H1 (cell line): Measurements from ENCODE around the gene PAX6. TPM values are rescaled to one million over a fixed set of nuclear protein-coding genes. Genes with fewer than 3 reads are reported as not detected.

ENCODE experiments used
- CTBP2 ChIP-seq: IDR thresholded peaks from 2 replicates; pipeline ENCODE4 v1.7.0; 2011; ENCODE audit warnings: borderline replicate concordance, mild to moderate bottlenecking, moderate library complexity, mixed read lengths, low read length; ENCODE audit not compliant: insufficient read depth, insufficient read length
- EGR1 ChIP-seq: IDR thresholded peaks from 2 replicates; pipeline ENCODE4 v1.6.1; 2011; ENCODE audit warnings: low read depth, low read length, borderline replicate concordance
- GABPA ChIP-seq: IDR thresholded peaks from 2 replicates; pipeline ENCODE4 v1.6.1; 2011; ENCODE audit warnings: mild to moderate bottlenecking, low read length, moderate library complexity, borderline replicate concordance; ENCODE audit not compliant: insufficient read depth
- KDM1A ChIP-seq: fragments of 200-600, 300-600 bp; sonication (generic); IDR thresholded peaks from 2 replicates; pipeline ENCODE4 v1.7.1; 2016; ENCODE audit warnings: mild to moderate bottlenecking, low read length, borderline replicate concordance
- NRF1 ChIP-seq: IDR thresholded peaks from 2 replicates; pipeline ENCODE4 v1.6.1; 2011; ENCODE audit warnings: mild to moderate bottlenecking, low read depth, low read length, improper control_type of control experiment
- RXRA ChIP-seq: IDR thresholded peaks from 2 replicates; pipeline ENCODE4 v1.6.1; 2011; ENCODE audit warnings: low read depth, mild to moderate bottlenecking, low read length, moderate library complexity; ENCODE audit not compliant: insufficient read depth
- SP1 ChIP-seq: IDR thresholded peaks from 2 replicates; pipeline ENCODE4 v1.6.1; 2011; ENCODE audit warnings: low read depth, low read length
- TBP ChIP-seq: IDR thresholded peaks from 2 replicates; pipeline ENCODE4 v1.6.1; 2011; ENCODE audit warnings: low read depth, low read length, improper control_type of control experiment
- polyA plus RNA-seq, 7 experiments: library from polyadenylated mRNA; depleted of rRNA in 3 of 7; stranded (reverse) in 5 of 7; unstranded in 2 of 7; fragments of >200 nt in 5 of 7; fragments of 200-250 nt in 2 of 7; gene quantifications; 1 replicate in 5 of 7; 2 replicates in 1 of 7; 4 replicates in 1 of 7; pipeline versions ENCODE4 v1.2.1 to v1.2.3, GENCODE V29; 2011 to 2013; ENCODE audit warnings: missing spikeins in 2 of 7, mixed read lengths in 2 of 7
- total RNA-seq: library from RNA; stranded (reverse); fragmentation: NEBNext Ultra II Directional; extraction: Animal tissue kit (Norgen Biotek cat#: 25700); gene quantifications from 2 replicates; pipeline ENCODE4 v1.2.1, GENCODE V29; 2021
- TF ChIP-seq, protein P1 (sequence below): IDR thresholded peaks from 2 replicates; pipeline ENCODE4 v1.6.1; 2012; ENCODE audit warnings: low read length, inconsistent platforms

PAX6 gene
- total and polyA plus RNA-seq, 2 of the 8 experiments (the other 6 are each of a cell fraction or from before 2014, with no cell fraction given): 0.30 to 0.65 TPM

DNA sequence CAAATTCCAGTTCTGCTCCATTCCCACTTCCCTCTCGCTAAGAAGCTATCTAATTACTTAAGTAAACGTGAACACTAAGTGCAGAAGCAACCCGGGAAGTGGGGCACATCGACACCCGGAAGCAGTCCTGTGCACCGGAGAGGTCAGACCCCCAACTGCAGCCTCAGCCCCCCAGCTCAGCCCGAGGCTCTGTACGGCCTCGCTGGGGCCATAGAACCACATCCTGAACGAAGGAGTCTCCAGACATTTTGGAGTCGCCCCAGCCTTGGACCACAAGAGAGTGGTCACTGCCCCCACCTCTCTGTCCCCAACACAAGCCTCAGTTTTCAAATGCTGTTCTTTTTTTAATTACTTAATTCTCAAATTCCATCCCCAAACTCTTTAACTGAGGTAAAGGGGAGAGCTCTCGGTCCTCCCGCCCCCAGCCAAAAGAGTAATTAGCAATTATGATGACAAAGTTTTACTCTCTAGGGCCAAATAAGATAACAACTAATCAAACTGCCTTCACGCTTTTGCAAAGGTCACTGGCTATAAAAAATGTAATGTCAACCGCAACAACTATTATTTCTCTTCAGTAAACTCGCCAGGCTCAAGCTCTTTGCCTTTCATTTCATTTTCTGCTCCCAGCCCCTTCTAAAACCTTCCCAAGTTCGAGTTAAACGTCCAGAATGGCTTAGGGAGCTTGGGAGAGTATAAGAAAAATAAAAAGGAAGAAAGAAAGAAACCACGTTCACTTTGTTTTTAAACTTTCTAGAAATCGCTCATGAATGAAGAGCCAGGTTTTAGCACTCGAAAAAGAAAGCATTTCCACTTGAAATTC is 2.2 kb downstream of the PAX6 start (continued):
- TF ChIP-seq GABPA (no peak), CTBP2 (no peak), EGR1 (no peak), RXRA (no peak), KDM1A (no peak), NRF1 (no peak), SP1 (no peak), TBP (no peak)
- TF ChIP-seq, protein P1, sequence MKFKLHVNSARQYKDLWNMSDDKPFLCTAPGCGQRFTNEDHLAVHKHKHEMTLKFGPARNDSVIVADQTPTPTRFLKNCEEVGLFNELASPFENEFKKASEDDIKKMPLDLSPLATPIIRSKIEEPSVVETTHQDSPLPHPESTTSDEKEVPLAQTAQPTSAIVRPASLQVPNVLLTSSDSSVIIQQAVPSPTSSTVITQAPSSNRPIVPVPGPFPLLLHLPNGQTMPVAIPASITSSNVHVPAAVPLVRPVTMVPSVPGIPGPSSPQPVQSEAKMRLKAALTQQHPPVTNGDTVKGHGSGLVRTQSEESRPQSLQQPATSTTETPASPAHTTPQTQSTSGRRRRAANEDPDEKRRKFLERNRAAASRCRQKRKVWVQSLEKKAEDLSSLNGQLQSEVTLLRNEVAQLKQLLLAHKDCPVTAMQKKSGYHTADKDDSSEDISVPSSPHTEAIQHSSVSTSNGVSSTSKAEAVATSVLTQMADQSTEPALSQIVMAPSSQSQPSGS: no peak
